CD4-positive, alpha-beta T cell treated with Interleukin-17A for 4 hours (primary cell): ENCODE results near the gene C19orf44.
"Not testable (repeated sequence)": the region's sequence is repeated elsewhere in the genome, so short reads cannot be mapped to it uniquely, and the experiment has no call there.

Experiments used
- DNase-seq: peaks from one replicate; pipeline ENCODE4 v3.0.0-alpha.2; 2020; ENCODE audit warnings: mixed read lengths

C19orf44 gene

GRCh38 chr19:16541526-16542044, 45.4 kb downstream of the C19orf44 start:
- no peak for DNase-seq

DNA sequence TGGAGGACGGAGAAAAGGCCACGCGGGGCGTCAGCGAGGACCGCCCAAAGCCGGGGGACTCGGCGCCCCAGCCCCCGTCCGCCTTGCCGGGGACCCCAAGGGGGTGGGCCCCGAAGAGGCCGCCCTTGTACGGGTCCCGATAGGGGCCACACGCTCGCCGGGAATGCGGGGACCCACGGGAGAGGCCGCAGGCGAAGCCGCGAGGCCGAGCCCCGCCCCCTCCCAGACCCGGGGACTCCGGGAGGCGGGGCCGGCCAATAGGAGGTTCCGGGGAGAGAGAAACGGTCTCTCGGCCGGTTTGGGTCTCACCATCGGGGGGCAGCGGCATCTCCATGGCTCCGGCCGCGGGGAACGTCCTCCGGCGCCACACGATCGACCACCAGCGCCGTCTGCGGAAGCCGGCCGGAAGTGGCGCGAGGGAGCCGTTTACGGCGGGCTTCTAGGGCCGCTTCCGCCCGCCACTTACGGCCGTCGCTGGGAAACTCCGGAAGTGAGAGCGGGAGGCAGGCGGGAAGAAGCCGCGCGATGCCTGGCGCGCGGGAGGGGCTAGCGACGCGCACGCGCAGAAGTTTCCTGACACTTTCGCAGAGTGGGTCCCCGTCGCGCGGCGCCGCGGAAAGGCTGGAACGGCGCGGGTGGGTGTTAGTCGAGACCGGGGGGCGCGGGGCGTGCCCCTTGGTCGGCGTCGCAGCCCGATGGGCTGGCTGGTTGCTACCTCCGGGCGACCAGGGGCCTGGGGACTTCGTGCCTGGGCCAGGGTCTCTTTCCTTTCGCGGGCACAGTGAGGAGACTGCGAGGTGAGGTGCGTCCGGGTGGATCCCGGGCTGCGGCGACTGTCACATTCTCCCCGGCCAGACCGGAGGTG, 46.1 kb downstream of the C19orf44 start, which contains the start of gene CHERP:
CHERP (minus strand) TSS at position 393 of the 865 bp plus-strand sequence; CDS start at position 334, 59 bp downstream.
- DNase-seq, result peak; percentile 97

DNA sequence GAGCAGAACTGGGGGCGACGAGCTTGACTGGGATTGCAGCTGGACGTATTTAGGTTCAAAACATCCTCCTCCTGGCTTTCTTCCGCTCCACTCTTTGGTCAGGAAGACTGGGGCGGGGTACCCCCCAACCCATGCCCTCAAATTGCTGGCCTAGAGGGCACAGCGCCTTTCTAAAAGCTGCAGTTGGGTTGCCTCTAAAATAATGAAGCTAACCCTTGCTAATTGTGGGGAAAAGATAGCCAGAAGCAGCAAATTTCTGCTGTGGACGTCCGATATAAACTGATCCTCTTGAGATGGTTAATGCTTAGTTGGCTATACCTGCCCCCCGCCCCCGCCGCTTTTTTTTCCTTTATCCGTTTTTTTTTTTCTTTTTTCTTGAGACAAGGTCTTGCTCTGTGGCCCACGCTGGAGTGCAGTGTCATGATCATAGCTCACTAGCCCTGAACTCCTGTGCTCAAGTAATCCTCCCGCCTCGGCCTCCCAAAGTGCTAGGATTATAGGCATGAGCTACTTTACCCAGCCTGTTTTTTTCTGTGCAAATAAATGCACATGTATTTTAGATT, 46.8 kb downstream of the C19orf44 start:
- DNase-seq, result no peak

DNA sequence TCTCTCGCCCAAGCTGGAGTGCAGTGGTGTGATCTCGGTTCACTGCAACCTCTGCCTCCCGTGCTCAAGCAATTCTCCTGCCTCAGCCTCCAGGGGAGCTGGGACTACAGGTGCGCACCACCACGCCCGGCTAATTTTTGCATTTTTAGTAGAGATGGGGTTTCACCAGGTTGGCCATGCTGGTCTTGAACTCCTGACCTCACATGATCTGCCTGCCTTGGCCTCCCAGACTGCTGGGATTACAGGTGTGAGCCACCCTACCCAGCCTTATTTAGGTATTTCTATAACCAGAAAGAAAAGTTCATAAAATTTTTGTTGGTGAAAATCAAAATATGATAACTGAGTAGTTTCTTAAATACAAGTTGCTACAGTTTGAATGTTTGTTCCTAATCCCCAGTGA, 47.5 kb downstream of the C19orf44 start:
- not testable (repeated sequence) for DNase-seq

GRCh38 chr19:16544473-16545231, 48.5 kb downstream of the C19orf44 start:
- no peak for DNase-seq

DNA sequence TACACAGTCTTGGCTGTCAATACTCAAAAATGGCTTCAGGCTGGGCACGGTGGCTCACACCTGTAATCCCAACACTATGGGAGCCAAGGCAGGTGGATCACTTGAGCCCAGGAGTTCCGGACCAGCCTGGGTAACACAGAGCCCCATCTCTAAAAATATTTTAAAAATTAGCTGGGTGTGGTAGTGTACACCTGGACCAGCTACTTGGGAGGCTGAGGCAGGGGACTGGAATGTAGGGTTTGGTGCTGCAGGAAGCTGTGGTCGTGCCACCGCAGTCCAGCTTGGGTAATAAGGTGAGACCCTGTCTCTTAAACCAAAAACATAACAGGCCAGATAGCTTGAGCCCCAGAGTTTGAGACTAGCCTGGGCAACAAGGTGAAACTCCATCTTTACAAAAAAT, 52.8 kb downstream of the C19orf44 start:
- DNase-seq, result no peak

DNA sequence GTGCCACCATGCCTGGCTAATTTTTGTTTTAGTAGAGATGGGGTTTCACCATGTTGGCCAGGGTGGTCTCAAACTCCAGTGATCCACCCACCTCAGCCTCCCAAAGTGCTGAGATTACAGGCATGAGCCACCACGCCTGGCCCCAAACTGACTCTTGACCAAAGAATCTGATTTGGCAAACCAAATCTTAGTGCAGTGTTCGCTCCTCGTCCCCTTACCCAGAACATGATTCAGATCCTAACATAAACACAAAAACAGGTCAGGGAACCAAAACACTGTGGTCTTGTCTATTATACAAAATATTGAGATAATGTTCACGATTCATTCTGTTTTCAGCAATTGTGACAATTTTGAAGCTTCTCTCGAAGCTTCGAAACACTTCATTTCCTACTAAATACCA, 55.7 kb downstream of the C19orf44 start:
- not testable (repeated sequence) for DNase-seq

DNA sequence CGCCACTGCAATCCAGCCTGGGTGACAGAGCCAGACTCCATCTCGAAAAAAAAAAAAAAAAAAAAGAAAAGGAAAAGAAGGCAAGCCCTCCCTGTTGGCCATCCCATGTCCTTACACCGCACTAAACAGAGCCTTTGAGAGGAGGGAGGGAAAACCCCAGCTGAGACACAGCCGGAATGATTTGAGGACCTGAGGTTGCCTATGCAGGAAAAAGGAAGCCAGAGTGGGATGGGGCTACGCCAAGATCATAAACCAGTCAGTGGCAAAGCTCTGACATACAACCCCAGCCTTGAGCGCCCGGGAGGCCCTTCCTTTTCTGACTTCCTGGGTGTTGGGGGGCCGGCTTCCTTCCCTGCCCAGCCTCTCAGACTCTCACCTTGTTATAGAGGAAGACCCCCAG, 58.6 kb downstream of the C19orf44 start:
- no peak for DNase-seq

GRCh38 chr19:16559780-16560276, 63.6 kb downstream of the C19orf44 start:
- no peak for DNase-seq

- DNase-seq, result no peak
Observed at GRCh38 chr19:16561382-16561781, 65.2 kb downstream of the C19orf44 start.

DNA sequence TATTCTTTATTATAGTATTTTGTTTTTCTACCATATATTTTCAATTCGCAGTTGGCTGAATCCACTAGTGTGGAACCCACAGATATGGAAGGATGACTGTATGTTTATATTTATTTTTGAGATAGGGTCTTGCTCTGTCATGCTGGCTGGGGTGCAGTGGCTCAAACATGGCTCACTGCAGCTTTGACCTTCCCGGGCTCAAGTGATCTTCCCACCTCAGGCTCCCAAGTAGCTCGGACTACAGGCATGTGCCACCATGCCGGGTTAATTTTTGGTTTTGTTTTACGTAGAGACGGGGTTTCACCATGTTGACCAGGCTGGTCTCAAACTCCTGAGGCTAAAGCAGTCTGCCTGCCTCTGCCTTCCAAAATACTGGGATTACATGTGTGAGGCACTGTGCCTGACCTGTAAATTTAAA, 66.4 kb downstream of the C19orf44 start:
- DNase-seq, result no peak

GRCh38 chr19:16564842-16565241, 68.6 kb downstream of the C19orf44 start:
- DNase-seq, result no peak

GRCh38 chr19:16566161-16566560, 70.0 kb downstream of the C19orf44 start:
- peak; percentile 87 for DNase-seq

GRCh38 chr19:16566702-16567101, 70.5 kb downstream of the C19orf44 start:
- DNase-seq, result no peak

DNA sequence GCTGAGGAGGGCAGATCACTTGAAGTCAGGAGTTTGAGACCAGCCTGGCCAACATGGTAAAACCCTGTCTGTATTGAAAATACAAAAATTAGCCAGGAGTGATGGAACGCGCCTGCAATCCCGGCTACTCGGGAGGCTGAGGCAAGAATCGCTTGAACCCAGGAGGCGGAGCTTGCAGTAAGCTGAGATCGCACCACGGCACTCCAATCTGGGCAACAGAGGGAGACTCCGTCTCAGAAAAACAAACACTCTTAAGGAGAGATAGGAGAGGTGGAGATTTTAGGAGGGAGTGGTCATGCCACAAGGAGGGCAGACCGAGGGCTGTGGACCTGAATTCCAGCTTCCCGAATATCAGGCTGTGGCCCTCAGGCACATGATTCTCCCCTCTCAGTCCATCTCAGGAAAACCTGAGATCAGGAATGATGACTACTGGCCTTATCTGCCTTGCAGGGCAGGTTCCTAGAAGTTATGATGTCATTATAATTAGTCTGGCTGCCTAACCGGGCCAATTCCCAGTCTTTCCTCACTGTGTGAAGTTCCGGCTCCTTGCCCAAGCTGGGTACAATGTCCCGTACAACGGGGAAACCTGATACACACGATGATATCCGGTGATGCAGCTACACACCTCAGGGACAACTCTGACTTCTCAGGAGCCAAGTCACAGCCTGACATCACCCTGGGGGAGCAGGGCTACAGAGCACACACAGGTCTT, 73.6 kb downstream of the C19orf44 start:
- no peak for DNase-seq
